ENCODE measurements around the gene FARS2. TPM values are rescaled to one million over a fixed set of nuclear protein-coding genes. Genes with fewer than 3 reads are reported as not detected.

Gene FARS2
- total and polyA plus RNA-seq, 2 donors (not counting 3 experiments of a cell fraction or from before 2014, with no cell fraction given), result 20.2 to 20.5 TPM

- Histone ChIP-seq H4K20me1 (replicated peaks; ENCODE audit: control insufficient read depth, extremely low read depth, insufficient read depth, low read length) (no peaks in the 10 kb centered on the region), H3K9ac (replicated peaks; ENCODE audit: extremely low read depth, insufficient read depth, low read length) (no peak overlapping the region), H2AFZ (ENCODE audit: low read depth, low read length) (no peak overlapping the region), H3K9me3 (replicated peaks; ENCODE audit: control insufficient read depth, insufficient read depth, low read length) (no peaks in the 10 kb centered on the region), H3K9me1 (replicated peaks; ENCODE audit: control insufficient read depth, extremely low read depth, insufficient read depth, low read length) (no peaks in the 10 kb centered on the region), H3K79me2 (ENCODE audit: control insufficient read depth, insufficient read depth, low read length) (no peaks in the 10 kb centered on the region), H3K27ac (ENCODE audit: insufficient read depth, low read depth, low read length) (no peak overlapping the region), H3K4me2 (ENCODE audit: insufficient read depth, low read length) (no peak overlapping the region), H3K27me3 (ENCODE audit: control insufficient read depth in 2 of 2, insufficient read depth in 2 of 2, low read length in 2 of 2) (no peaks in the 10 kb centered on the region), H3K4me3 (replicated peaks in 1 of 3; ENCODE audit: insufficient read depth in 1 of 3, low read depth in 1 of 3, low read length in 3 of 3) (no peak overlapping the region), H3K4me1 (ENCODE audit: control insufficient read depth, extremely low read depth, insufficient read depth, low read length) (no peaks in the 10 kb centered on the region), H3K36me3 (ENCODE audit: control insufficient read depth in 2 of 2, extremely low read depth in 1 of 2, insufficient read depth in 2 of 2, low read length in 2 of 2) (no peaks in the 10 kb centered on the region)
- CTCF ChIA-PET, result no interaction called here
- dilution Hi-C loops (cut with MboI; ENCODE audit: extremely low pct_ligation_motif_present, low sequenced_read_pairs), result no loop called here
- FAIRE-seq (no peak), DNase-seq (ENCODE audit: low read depth, low spot score) (no peak)
- no TSS peak for BruUV-seq (replicated peaks)
- intact Hi-C loops (cut with micrococcal nuclease), result no loop called here
- POLR2A ChIA-PET, result no interaction called here
- no peak for TF ChIP-seq POLR2A (IDR thresholded peaks at IDR 0.05; ENCODE audit: low read depth, low read length)
- TF ChIP-seq MAX (IDR thresholded peaks at IDR 0.05; ENCODE audit: insufficient read depth, insufficient read length), result no peak
- TF ChIP-seq EZH2 (IDR thresholded peaks at IDR 0.05; ENCODE audit: borderline replicate concordance, low read depth, low read length, severe bottlenecking), result no peak
- no peak for TF ChIP-seq MYC (IDR thresholded peaks at IDR 0.05; ENCODE audit: low read depth, low read length)
- no peak for TF ChIP-seq JUN (IDR thresholded peaks at IDR 0.05; ENCODE audit: borderline replicate concordance, insufficient read depth, insufficient read length, low read depth)
- TF ChIP-seq CTCF (IDR thresholded peaks at IDR 0.05; ENCODE audit: extremely low read depth in 1 of 2, insufficient read depth in 1 of 2, low read depth in 1 of 2, low read length in 2 of 2), result no peak
- TF ChIP-seq GATA2 (IDR thresholded peaks at IDR 0.05; ENCODE audit: insufficient read depth, insufficient read length, low read depth, low read length), result no peak
- TF ChIP-seq POLR2AphosphoS5 (IDR thresholded peaks at IDR 0.05; ENCODE audit: insufficient read depth, low read depth, low read length), result no peak
- no peak for TF ChIP-seq FOS (IDR thresholded peaks at IDR 0.05; ENCODE audit: borderline replicate concordance, insufficient read depth, low read length)
These were observed 321.4 kb downstream of the FARS2 start for GRCh38 chr6:5582762-5583161.
